ENCODE results near the gene EHD4.

The EHD4 gene

DNA sequence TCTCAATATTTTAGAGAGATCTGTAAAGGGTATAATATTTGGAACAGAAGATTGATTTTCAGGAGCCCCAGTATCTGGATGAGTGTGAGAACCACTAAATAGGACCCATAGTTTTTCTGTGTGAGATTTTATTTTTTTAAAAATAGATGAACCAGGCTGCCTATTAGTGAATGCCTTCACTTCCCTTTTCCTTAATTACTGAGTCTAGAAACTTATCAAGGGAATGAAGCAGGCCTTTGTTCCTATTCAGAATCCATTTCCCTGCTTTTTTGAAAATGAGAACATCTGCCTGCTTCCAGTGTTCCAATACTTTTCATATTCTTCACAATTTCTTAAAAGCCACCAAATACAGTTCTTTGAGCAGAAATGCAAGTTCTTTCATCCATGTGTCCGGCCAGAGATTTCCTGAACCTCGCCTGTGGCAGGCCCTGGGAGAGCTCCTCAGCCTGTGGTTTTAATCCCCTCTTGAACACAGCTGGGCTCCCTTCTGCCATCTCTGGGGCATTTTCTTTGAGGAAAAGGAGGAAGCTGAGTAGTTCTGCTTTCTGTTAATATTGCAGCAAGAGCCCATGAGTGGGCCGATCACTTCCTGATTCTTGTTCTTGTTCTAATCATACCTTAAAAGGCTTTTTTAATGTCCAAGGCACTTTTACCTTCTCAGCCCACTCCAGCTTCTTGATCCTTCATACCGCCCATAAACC is 4.7 kb downstream of the EHD4 start:
- POLR2A ChIA-PET: no interaction called here
- H3K4me3 ChIP-seq (ENCODE audit: low read depth, low read length): no peak overlapping the region
- CTCF ChIA-PET: interaction anchor here (0.9 to 1.2 kb wide), 4 partner anchors 9 to 93 kb away, joined by 3 read pairs; no protein-coding TSS in a partner anchor
- TF ChIP-seq, protein P1, sequence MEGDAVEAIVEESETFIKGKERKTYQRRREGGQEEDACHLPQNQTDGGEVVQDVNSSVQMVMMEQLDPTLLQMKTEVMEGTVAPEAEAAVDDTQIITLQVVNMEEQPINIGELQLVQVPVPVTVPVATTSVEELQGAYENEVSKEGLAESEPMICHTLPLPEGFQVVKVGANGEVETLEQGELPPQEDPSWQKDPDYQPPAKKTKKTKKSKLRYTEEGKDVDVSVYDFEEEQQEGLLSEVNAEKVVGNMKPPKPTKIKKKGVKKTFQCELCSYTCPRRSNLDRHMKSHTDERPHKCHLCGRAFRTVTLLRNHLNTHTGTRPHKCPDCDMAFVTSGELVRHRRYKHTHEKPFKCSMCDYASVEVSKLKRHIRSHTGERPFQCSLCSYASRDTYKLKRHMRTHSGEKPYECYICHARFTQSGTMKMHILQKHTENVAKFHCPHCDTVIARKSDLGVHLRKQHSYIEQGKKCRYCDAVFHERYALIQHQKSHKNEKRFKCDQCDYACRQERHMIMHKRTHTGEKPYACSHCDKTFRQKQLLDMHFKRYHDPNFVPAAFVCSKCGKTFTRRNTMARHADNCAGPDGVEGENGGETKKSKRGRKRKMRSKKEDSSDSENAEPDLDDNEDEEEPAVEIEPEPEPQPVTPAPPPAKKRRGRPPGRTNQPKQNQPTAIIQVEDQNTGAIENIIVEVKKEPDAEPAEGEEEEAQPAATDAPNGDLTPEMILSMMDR (IDR thresholded peaks at IDR 0.05; ENCODE audit: insufficient read depth, low read length, missing control alignments): no peak
- no peak for DNase-seq (ENCODE audit: low read depth, low spot score)

DNA sequence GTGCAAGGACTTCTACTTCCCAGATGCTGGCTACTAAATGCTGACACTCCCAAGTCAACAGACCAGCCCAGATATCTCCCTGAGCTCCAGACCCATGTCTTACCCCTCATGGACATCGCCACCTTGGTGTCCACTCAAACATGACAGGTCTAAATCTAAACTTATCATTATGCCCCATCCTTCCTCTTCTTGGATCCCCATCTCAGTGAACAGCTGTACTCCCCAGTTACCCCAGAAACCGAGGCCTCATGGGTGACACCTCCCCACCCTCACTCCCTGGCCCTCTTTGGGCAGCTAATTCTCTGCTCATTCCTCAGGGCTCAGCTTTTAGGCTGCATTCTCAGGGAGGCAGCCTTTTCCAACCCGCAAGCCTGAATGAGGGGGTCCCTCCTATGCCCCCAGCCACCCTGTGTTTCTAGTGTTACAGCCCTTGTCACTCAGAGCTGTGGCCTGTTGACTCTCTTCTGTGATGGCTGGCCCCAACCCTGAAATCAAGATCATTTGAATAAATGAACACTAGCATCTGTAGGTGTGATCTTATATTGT is 5.4 kb downstream of the EHD4 start:
- no peak for DNase-seq (ENCODE audit: low read depth, low spot score)
- ChIA-PET POLR2A (interaction anchor here (0.5 kb wide), 1 partner anchor 11 kb away, joined by 3 read pairs; no protein-coding TSS in a partner anchor), CTCF (interaction anchor here (1.1 to 1.6 kb wide), 3 partner anchors 62 to 94 kb away, joined by 3 to 4 read pairs (median 3); no protein-coding TSS in a partner anchor)
- no peak overlapping the region for H3K4me3 ChIP-seq (ENCODE audit: low read depth, low read length)
- TF ChIP-seq, protein P1 (IDR thresholded peaks at IDR 0.05; ENCODE audit: insufficient read depth, low read length, missing control alignments): no peak

- no peak overlapping the region for H3K4me3 ChIP-seq (ENCODE audit: low read depth, low read length)
- POLR2A ChIA-PET: interaction anchor here (0.5 kb wide), 1 partner anchor 11 kb away, joined by 3 read pairs; no protein-coding TSS in a partner anchor
- TF ChIP-seq, protein P1 (IDR thresholded peaks at IDR 0.05; ENCODE audit: insufficient read depth, low read length, missing control alignments): no peak
- no peak for DNase-seq (ENCODE audit: low read depth, low spot score)
- CTCF ChIA-PET: interaction anchor here (1.6 kb wide), 1 partner anchor 91 kb away, joined by 4 read pairs; no protein-coding TSS in a partner anchor
These were observed 5.9 kb downstream of the EHD4 start for GRCh38 chr15:41966414-41966812.

DNA sequence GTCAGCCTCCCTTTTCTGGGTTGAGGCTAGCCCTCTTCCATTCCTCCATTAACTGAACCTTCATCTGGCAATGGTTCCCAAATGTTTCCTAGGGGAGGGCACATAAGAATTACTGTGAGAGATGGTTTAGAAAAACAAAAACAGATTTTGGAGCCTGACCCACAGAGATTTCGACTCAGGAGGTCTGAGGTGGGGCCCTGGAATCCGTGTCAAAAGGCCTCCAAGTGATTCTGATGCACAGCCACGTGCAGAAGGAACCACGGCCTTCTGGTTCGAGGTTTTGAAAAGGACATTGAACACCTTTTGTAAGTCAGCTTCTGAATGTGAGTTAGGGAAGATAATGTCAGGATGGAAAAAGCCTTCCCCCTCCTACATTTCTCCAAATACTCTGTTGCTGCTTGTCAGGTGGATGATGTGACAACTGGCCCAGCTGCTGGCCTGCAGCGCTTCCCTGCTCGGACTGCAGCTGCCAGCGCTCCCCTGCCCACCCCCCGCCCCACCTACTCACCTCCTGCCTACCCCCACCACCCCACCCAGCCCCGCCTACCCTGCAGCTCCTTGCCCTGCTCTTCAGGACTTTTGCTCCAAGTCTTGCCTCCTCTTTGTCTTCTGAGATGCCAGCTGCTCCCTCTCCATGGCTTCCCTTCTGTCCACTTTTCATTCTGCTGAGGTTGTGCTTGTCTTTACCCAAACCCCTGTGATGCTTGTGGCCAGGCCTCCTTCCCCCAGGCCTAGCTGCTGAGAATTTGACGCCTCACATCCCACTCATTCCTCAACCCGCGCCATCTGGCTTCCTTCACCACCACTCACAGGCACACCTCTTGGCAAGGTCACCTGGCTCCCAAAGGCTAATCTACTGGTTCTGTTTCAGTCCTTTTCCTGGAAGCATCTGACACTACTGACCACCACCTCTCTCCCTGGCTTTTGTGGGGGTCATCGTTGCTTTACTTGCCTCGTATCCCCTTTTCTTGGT is 6.6 kb downstream of the EHD4 start:
- ChIA-PET POLR2A (no interaction called here), CTCF (interaction anchor here (1.6 kb wide), 1 partner anchor 92 kb away, joined by 4 read pairs; no protein-coding TSS in a partner anchor)
- no peak overlapping the region for H3K4me3 ChIP-seq (ENCODE audit: low read depth, low read length)
- TF ChIP-seq, protein P1 (IDR thresholded peaks at IDR 0.05; ENCODE audit: insufficient read depth, low read length, missing control alignments): no peak
- no peak for DNase-seq (ENCODE audit: low read depth, low spot score)

GRCh38 chr15:41961595-41962202 is 10.7 kb downstream of the EHD4 start:
- DNase-seq (ENCODE audit: low read depth, low spot score): no peak
- ChIA-PET POLR2A (no interaction called here), CTCF (no interaction called here)
- H3K4me3 ChIP-seq (ENCODE audit: low read depth, low read length): no peak overlapping the region
- TF ChIP-seq, protein P1 (IDR thresholded peaks at IDR 0.05; ENCODE audit: insufficient read depth, low read length, missing control alignments): no peak
